GM12892 (cell line): ENCODE data around the gene MOSPD3.

Experiments used
- POLR2A ChIP-seq: IDR thresholded peaks from 2 replicates; pipeline ENCODE4 v1.6.1; 2011; ENCODE audit warnings: low read depth, low read length, control low read depth
- POLR2AphosphoS5 ChIP-seq: IDR thresholded peaks from 2 replicates; pipeline ENCODE4 v1.6.1; 2011; ENCODE audit warnings: low read depth, low read length, control low read depth

GRCh38 chr7:100574362-100575205, 37.8 kb upstream of the MOSPD3 start:
- TF ChIP-seq POLR2A (no peak), POLR2AphosphoS5 (no peak)
